H9 (cell line): ENCODE data around the gene PKP1. TPM values are rescaled to one million over a fixed set of nuclear protein-coding genes. Genes with fewer than 3 reads are reported as not detected.

Experiments
- DNase-seq: peaks from one replicate; pipeline ENCODE4 v3.0.0-alpha.2; 2017
- H2AFZ ChIP-seq: one replicate; pipeline ENCODE4 v1.6.1; 2013; ENCODE audit warnings: mild to moderate bottlenecking, low read length, control low read depth, moderate library complexity
- H2AK5ac ChIP-seq: 2 replicates; pipeline ENCODE4 v1.6.1; 2013; ENCODE audit warnings: low read length, control low read depth, mixed read lengths; ENCODE audit not compliant: insufficient read length
- H2BK120ac ChIP-seq: one replicate; pipeline ENCODE4 v1.6.1; 2013; ENCODE audit warnings: low read depth, mild to moderate bottlenecking, low read length, control low read depth, inconsistent platforms; ENCODE audit not compliant: poor library complexity, severe bottlenecking
- H2BK12ac ChIP-seq: 2 replicates; pipeline ENCODE4 v1.6.1; 2013; ENCODE audit warnings: low read length, control low read depth, mixed read lengths, low read depth; ENCODE audit not compliant: insufficient read length
- H2BK15ac ChIP-seq: 2 replicates; pipeline ENCODE4 v1.6.1; 2013; ENCODE audit warnings: low read depth, low read length, control low read depth
- H2BK20ac ChIP-seq: one replicate; pipeline ENCODE4 v1.6.1; 2013; ENCODE audit warnings: low read depth, mild to moderate bottlenecking, low read length, control low read depth, inconsistent platforms; ENCODE audit not compliant: poor library complexity, severe bottlenecking
- H2BK5ac ChIP-seq: 2 replicates; pipeline ENCODE4 v1.6.1; 2013; ENCODE audit warnings: low read length, control low read depth, mixed read lengths; ENCODE audit not compliant: insufficient read length
- H3K14ac ChIP-seq: 2 replicates; pipeline ENCODE4 v1.6.1; 2013; ENCODE audit warnings: low read length, control low read depth; ENCODE audit not compliant: insufficient read depth
- H3K18ac ChIP-seq: 2 replicates; pipeline ENCODE4 v1.6.1; 2013; ENCODE audit warnings: low read depth, mild to moderate bottlenecking, mixed read lengths, low read length, control low read depth; ENCODE audit not compliant: insufficient read length
- H3K23ac ChIP-seq: 2 replicates; pipeline ENCODE4 v1.6.1; 2013; ENCODE audit warnings: low read length, control low read depth, mixed read lengths, low read depth; ENCODE audit not compliant: insufficient read length
- H3K23me2 ChIP-seq: 2 replicates; pipeline ENCODE4 v1.6.1; 2013; ENCODE audit warnings: low read depth, mild to moderate bottlenecking, mixed read lengths, low read length, control low read depth; ENCODE audit not compliant: insufficient read length, poor library complexity, severe bottlenecking
- H3K27ac ChIP-seq: 2 replicates; pipeline ENCODE4 v1.5.1; 2013; ENCODE audit warnings: low read length, control low read depth, mixed read lengths, low read depth; ENCODE audit not compliant: insufficient read length
- H3K27me3 ChIP-seq: 2 replicates; pipeline ENCODE4 v1.6.1; 2013; ENCODE audit warnings: low read length, control low read depth, inconsistent platforms; ENCODE audit not compliant: insufficient read depth
- H3K4ac ChIP-seq: 2 replicates; pipeline ENCODE4 v1.6.1; 2013; ENCODE audit warnings: low read depth, mild to moderate bottlenecking, control low read depth, inconsistent platforms, low read length, moderate library complexity
- H3K4me1 ChIP-seq: 2 replicates; pipeline ENCODE4 v1.6.1; 2013; ENCODE audit warnings: low read length, control low read depth, inconsistent platforms; ENCODE audit not compliant: insufficient read depth
- H3K4me2 ChIP-seq: 2 replicates; pipeline ENCODE4 v1.6.1; 2013; ENCODE audit warnings: low read length, control low read depth, mixed read lengths; ENCODE audit not compliant: insufficient read length, insufficient read depth
- H3K56ac ChIP-seq: 2 replicates; pipeline ENCODE4 v1.6.1; 2013; ENCODE audit warnings: low read depth, mild to moderate bottlenecking, mixed read lengths, low read length, control low read depth; ENCODE audit not compliant: insufficient read length
- H3K79me1 ChIP-seq: 2 replicates; pipeline ENCODE4 v1.6.1; 2013; ENCODE audit warnings: low read depth, mild to moderate bottlenecking, moderate library complexity, low read length, control low read depth, inconsistent platforms; ENCODE audit not compliant: insufficient read depth, poor library complexity, severe bottlenecking
- H3K79me2 ChIP-seq: 2 replicates; pipeline ENCODE4 v1.6.1; 2013; ENCODE audit warnings: low read length, control low read depth, inconsistent platforms; ENCODE audit not compliant: insufficient read depth
- H3K9ac ChIP-seq: 2 replicates; pipeline ENCODE4 v1.6.1; 2013; ENCODE audit warnings: low read length, control low read depth, mixed read lengths; ENCODE audit not compliant: insufficient read length; ENCODE audit errors: extremely low read depth
- H3K9me3 ChIP-seq: one replicate; pipeline ENCODE4 v1.6.1; 2013; ENCODE audit warnings: low read depth, low read length, inconsistent platforms; ENCODE audit not compliant: control insufficient read depth
- H3T11ph ChIP-seq: one replicate; pipeline ENCODE4 v1.6.1; 2013; ENCODE audit warnings: mild to moderate bottlenecking, low read length, control low read depth, inconsistent platforms
- H4K20me1 ChIP-seq: one replicate; pipeline ENCODE4 v1.6.1; 2013; ENCODE audit not compliant: control insufficient read depth, insufficient read length, insufficient read depth
- H4K5ac ChIP-seq: 2 replicates; pipeline ENCODE4 v1.6.1; 2013; ENCODE audit warnings: low read depth, mild to moderate bottlenecking, mixed read lengths, low read length, control low read depth; ENCODE audit not compliant: insufficient read length
- H4K8ac ChIP-seq: replicated peaks from 2 replicates; pipeline ENCODE4 v1.6.1; 2013; ENCODE audit warnings: low read length, control low read depth, mixed read lengths, low read depth; ENCODE audit not compliant: insufficient read length
- H4K91ac ChIP-seq: 2 replicates; pipeline ENCODE4 v1.6.1; 2013; ENCODE audit warnings: low read depth, mild to moderate bottlenecking, moderate library complexity, mixed read lengths, low read length, control low read depth; ENCODE audit not compliant: insufficient read length
- H3K27ac Mint-ChIP-seq, 3 experiments: 2 replicates in 2 of 3; 3 replicates in 1 of 3; pipeline ENCODE4 v1.8.0; 2020 to 2021; ENCODE audit warnings: mixed read lengths in 3 of 3, mild to moderate bottlenecking in 1 of 3, moderate library complexity in 1 of 3
- H3K27me3 Mint-ChIP-seq: 2 replicates; pipeline ENCODE4 v1.8.0; 2021; ENCODE audit warnings: low read depth, mild to moderate bottlenecking, moderate library complexity, mixed read lengths
- H3K36me3 Mint-ChIP-seq, 3 experiments: 2 replicates in 2 of 3; 3 replicates in 1 of 3; pipeline ENCODE4 v1.8.0; 2020 to 2021; ENCODE audit warnings: low read depth in 3 of 3, mixed read lengths in 3 of 3; ENCODE audit not compliant: insufficient read depth in 1 of 3
- H3K4me1 Mint-ChIP-seq, 2 experiments: 2 replicates each; pipeline ENCODE4 v1.8.0; 2020; ENCODE audit warnings: mixed read lengths in 2 of 2
- H3K4me3 Mint-ChIP-seq, 2 experiments: 2 replicates in 1 of 2; 3 replicates in 1 of 2; pipeline ENCODE4 v1.8.0; 2020 to 2021; ENCODE audit warnings: mild to moderate bottlenecking in 2 of 2, mixed read lengths in 2 of 2, moderate library complexity in 1 of 2
- H3K9me3 Mint-ChIP-seq, 2 experiments: 2 replicates in 1 of 2; 3 replicates in 1 of 2; pipeline ENCODE4 v1.8.0; 2020; ENCODE audit warnings: mild to moderate bottlenecking in 2 of 2, mixed read lengths in 2 of 2, moderate library complexity in 1 of 2
- WGBS: extraction: QIAGEN DNeasy Blood & Tissue Kit; methylation state at CpG from one replicate; pipeline ENCODE4 v1.1.7; 2013; ENCODE audit warnings: missing lambda C conversion rate, low lambda C conversion rate, mixed read lengths; ENCODE audit not compliant: insufficient read length; ENCODE audit errors: extremely low coverage; 5-methylcytosine and 5-hydroxymethylcytosine counted together
- total RNA-seq: library from RNA; stranded (reverse); gene quantifications from 2 replicates; pipeline ENCODE4 v1.2.1, GENCODE V29; 2021
- TF ChIP-seq, protein P1 (sequence below): fragments of 200-600 bp; sonication (generic); conservative IDR thresholded peaks from 3 replicates; pipeline ENCODE4 v1.8.0; 2021; ENCODE audit warnings: antibody characterized with exemption, mild to moderate bottlenecking

PKP1 gene
- total RNA-seq, 1 experiment from 2014 or later, result 0.09 TPM

DNA sequence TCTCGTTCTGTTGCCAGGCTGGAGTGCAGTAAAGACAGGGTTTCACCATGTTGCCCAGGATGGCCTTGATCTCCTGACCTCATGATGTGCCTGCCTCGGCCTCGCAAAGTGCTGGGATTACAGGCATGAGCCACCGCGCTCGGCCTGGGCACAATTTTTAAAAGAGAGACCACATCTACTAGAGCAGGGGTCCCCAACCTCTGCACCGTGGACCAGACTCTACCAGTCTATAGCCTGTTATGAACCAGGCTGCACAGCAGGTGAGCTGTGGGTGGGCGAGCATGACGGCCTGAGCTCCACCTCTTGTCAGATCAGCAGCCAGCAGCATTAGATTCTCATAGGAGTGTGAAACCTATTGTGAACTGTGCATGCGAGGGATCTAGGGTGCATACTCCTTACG is 73.4 kb downstream of the PKP1 start:
- H2BK120ac ChIP-seq, result no peak overlapping the region
- no peaks in the 10 kb centered on the region for H3K9me3 ChIP-seq
- no peak overlapping the region for H3K4ac ChIP-seq
- H3K14ac ChIP-seq, result no peak overlapping the region
- H3K56ac ChIP-seq, result no peak overlapping the region
- no peak overlapping the region for H2BK12ac ChIP-seq
- H3K79me2 ChIP-seq, result no peaks in the 10 kb centered on the region
- H2AFZ ChIP-seq, result no peak overlapping the region
- H3K79me1 ChIP-seq, result no peaks in the 10 kb centered on the region
- H4K20me1 ChIP-seq, result no peaks in the 10 kb centered on the region
- H3K4me2 ChIP-seq, result no peak overlapping the region
- no peak overlapping the region for H2BK15ac ChIP-seq
- no peak overlapping the region for H3T11ph ChIP-seq
- peaks cover 7 to 18% of the 10 kb centered on the region in 2 experiments for H3K4me1 Mint-ChIP-seq
- no peak for DNase-seq
- H3K27me3 ChIP-seq, result no peaks in the 10 kb centered on the region
- H3K18ac ChIP-seq, result no peak overlapping the region
- H3K4me3 Mint-ChIP-seq, result no peak overlapping the region
- WGBS, result no CpG with 5 or more reads among the region's 11 CpGs
- no peaks in the 10 kb centered on the region; the same call in none of the 2 replicates for H3K27me3 Mint-ChIP-seq
- no peaks in the 10 kb centered on the region for H3K4me1 ChIP-seq
- H4K91ac ChIP-seq, result no peak overlapping the region
- no peak overlapping the region for H3K9ac ChIP-seq
- H2AK5ac ChIP-seq, result no peak overlapping the region
- H2BK5ac ChIP-seq, result no peak overlapping the region
- no peak overlapping the region for H2BK20ac ChIP-seq
- H3K23ac ChIP-seq, result no peak overlapping the region
- no peaks in the 10 kb centered on the region for H3K36me3 Mint-ChIP-seq
- no peak overlapping the region for H4K8ac ChIP-seq
- no peaks in the 10 kb centered on the region for H3K9me3 Mint-ChIP-seq
- H3K23me2 ChIP-seq, result no peaks in the 10 kb centered on the region
- no peak overlapping the region for H3K27ac Mint-ChIP-seq
- TF ChIP-seq, protein P1, sequence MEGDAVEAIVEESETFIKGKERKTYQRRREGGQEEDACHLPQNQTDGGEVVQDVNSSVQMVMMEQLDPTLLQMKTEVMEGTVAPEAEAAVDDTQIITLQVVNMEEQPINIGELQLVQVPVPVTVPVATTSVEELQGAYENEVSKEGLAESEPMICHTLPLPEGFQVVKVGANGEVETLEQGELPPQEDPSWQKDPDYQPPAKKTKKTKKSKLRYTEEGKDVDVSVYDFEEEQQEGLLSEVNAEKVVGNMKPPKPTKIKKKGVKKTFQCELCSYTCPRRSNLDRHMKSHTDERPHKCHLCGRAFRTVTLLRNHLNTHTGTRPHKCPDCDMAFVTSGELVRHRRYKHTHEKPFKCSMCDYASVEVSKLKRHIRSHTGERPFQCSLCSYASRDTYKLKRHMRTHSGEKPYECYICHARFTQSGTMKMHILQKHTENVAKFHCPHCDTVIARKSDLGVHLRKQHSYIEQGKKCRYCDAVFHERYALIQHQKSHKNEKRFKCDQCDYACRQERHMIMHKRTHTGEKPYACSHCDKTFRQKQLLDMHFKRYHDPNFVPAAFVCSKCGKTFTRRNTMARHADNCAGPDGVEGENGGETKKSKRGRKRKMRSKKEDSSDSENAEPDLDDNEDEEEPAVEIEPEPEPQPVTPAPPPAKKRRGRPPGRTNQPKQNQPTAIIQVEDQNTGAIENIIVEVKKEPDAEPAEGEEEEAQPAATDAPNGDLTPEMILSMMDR, result no peak
- no peak overlapping the region for H4K5ac ChIP-seq
- no peak overlapping the region for H3K27ac ChIP-seq
